Subcutaneous adipose tissue (tissue), 4 donors: ENCODE results near the gene PPP6C. TPM values are rescaled to one million over a fixed set of nuclear protein-coding genes. Genes with fewer than 3 reads are reported as not detected.

Source experiments
- CTCF ChIP-seq: fragments of 450-650 bp; IDR thresholded peaks from one replicate; pipeline ENCODE4 v1.5.1; 2016; ENCODE audit warnings: low read depth, mild to moderate bottlenecking, control low read depth, antibody characterized with exemption, moderate library complexity
- total RNA-seq, 4 donors: library from RNA; depleted of rRNA; stranded (reverse); fragments of >200 nt; gene quantifications; one replicate each; pipeline ENCODE4 v1.1.0, GENCODE V29; 2016

PPP6C gene
- total RNA-seq: 10 to 100 TPM; 32.2 to 59.8 (median 45.2) TPM

GRCh38 chr9:125189361-125190289, at the start of gene PPP6C:
Gene PPP6C, minus strand, starts transcription at chr9:125189803. Its CDS starts 85 bp downstream, at chr9:125189718.
- TF ChIP-seq CTCF: no peak

- TF ChIP-seq CTCF: no peak
These were observed 49.4 kb upstream of the PPP6C start for GRCh38 chr9:125238915-125239446.

- no peak for TF ChIP-seq CTCF
These were observed 48.7 kb upstream of the PPP6C start for GRCh38 chr9:125238127-125238914.

GRCh38 chr9:125235804-125236519, 46.4 kb upstream of the PPP6C start:
- TF ChIP-seq CTCF: no peak

GRCh38 chr9:125233678-125234077, 44.1 kb upstream of the PPP6C start:
- no peak for TF ChIP-seq CTCF

- no peak for TF ChIP-seq CTCF
These were observed 38.2 kb upstream of the PPP6C start for GRCh38 chr9:125227761-125228160.
